ENCODE measurements around the gene EBF3.

Gene EBF3

GRCh38 chr10:129963641-129964501, at the start of gene EBF3:
Gene EBF3 (minus strand): TSS chr10:129964274. CDS start chr10:129963768, 506 bp downstream.
- TF ChIP-seq JUND (IDR thresholded peaks at IDR 0.05; ENCODE audit: low read depth), result no peak
- in situ Hi-C loops (cut with HindIII; ENCODE audit: low pct_unique_long_range_greater_than_20kb, low sequenced_read_pairs), result no loop called here
- DNase-seq (ENCODE audit: low read depth in 1 of 2, low spot score in 1 of 2), result peak; percentile 40 to 78

- DNase-seq (ENCODE audit: low read depth in 1 of 2, low spot score in 1 of 2), result no peak
- no peak for TF ChIP-seq JUND (IDR thresholded peaks at IDR 0.05; ENCODE audit: low read depth)
- in situ Hi-C loops (cut with HindIII; ENCODE audit: low pct_unique_long_range_greater_than_20kb, low sequenced_read_pairs), result no loop called here
These were observed 49.5 kb upstream of the EBF3 start for GRCh38 chr10:130013335-130014262.

- in situ Hi-C loops (cut with HindIII; ENCODE audit: low pct_unique_long_range_greater_than_20kb, low sequenced_read_pairs), result no loop called here
- DNase-seq (ENCODE audit: low read depth in 1 of 2, low spot score in 1 of 2), result no peak
- TF ChIP-seq JUND (IDR thresholded peaks at IDR 0.05; ENCODE audit: low read depth), result no peak
These were observed 48.1 kb upstream of the EBF3 start for GRCh38 chr10:130012129-130012528.

- no peak for DNase-seq (ENCODE audit: low read depth in 1 of 2, low spot score in 1 of 2)
- in situ Hi-C loops (cut with HindIII; ENCODE audit: low pct_unique_long_range_greater_than_20kb, low sequenced_read_pairs), result no loop called here
- no peak for TF ChIP-seq JUND (IDR thresholded peaks at IDR 0.05; ENCODE audit: low read depth)
These were observed 46.6 kb upstream of the EBF3 start for GRCh38 chr10:130010653-130011052.

GRCh38 chr10:130009228-130009627, 45.2 kb upstream of the EBF3 start:
- in situ Hi-C loops (cut with HindIII; ENCODE audit: low pct_unique_long_range_greater_than_20kb, low sequenced_read_pairs), result no loop called here
- DNase-seq (ENCODE audit: low read depth in 1 of 2, low spot score in 1 of 2), result no peak
- no peak for TF ChIP-seq JUND (IDR thresholded peaks at IDR 0.05; ENCODE audit: low read depth)

- no peak for TF ChIP-seq JUND (IDR thresholded peaks at IDR 0.05; ENCODE audit: low read depth)
- in situ Hi-C loops (cut with HindIII; ENCODE audit: low pct_unique_long_range_greater_than_20kb, low sequenced_read_pairs), result no loop called here
- no peak for DNase-seq (ENCODE audit: low read depth in 1 of 2, low spot score in 1 of 2)
These were observed 39.9 kb upstream of the EBF3 start for GRCh38 chr10:130003787-130004613.

- TF ChIP-seq JUND (IDR thresholded peaks at IDR 0.05; ENCODE audit: low read depth), result no peak
- no peak for DNase-seq (ENCODE audit: low read depth in 1 of 2, low spot score in 1 of 2)
- in situ Hi-C loops (cut with HindIII; ENCODE audit: low pct_unique_long_range_greater_than_20kb, low sequenced_read_pairs), result no loop called here
These were observed 39.1 kb upstream of the EBF3 start for GRCh38 chr10:130003166-130003565.

GRCh38 chr10:130002606-130003005, 38.5 kb upstream of the EBF3 start:
- no peak for DNase-seq (ENCODE audit: low read depth in 1 of 2, low spot score in 1 of 2)
- no peak for TF ChIP-seq JUND (IDR thresholded peaks at IDR 0.05; ENCODE audit: low read depth)
- in situ Hi-C loops (cut with HindIII; ENCODE audit: low pct_unique_long_range_greater_than_20kb, low sequenced_read_pairs), result no loop called here

- no peak for DNase-seq (ENCODE audit: low read depth in 1 of 2, low spot score in 1 of 2)
- in situ Hi-C loops (cut with HindIII; ENCODE audit: low pct_unique_long_range_greater_than_20kb, low sequenced_read_pairs), result no loop called here
- no peak for TF ChIP-seq JUND (IDR thresholded peaks at IDR 0.05; ENCODE audit: low read depth)
These were observed 36.8 kb upstream of the EBF3 start for GRCh38 chr10:130000918-130001317.

- no peak for TF ChIP-seq JUND (IDR thresholded peaks at IDR 0.05; ENCODE audit: low read depth)
- no peak for DNase-seq (ENCODE audit: low read depth in 1 of 2, low spot score in 1 of 2)
- in situ Hi-C loops (cut with HindIII; ENCODE audit: low pct_unique_long_range_greater_than_20kb, low sequenced_read_pairs), result no loop called here
These were observed 35.1 kb upstream of the EBF3 start for GRCh38 chr10:129999140-129999539.

GRCh38 chr10:129993621-129994020, 29.5 kb upstream of the EBF3 start:
- no peak for DNase-seq (ENCODE audit: low read depth in 1 of 2, low spot score in 1 of 2)
- TF ChIP-seq JUND (IDR thresholded peaks at IDR 0.05; ENCODE audit: low read depth), result no peak
- in situ Hi-C loops (cut with HindIII; ENCODE audit: low pct_unique_long_range_greater_than_20kb, low sequenced_read_pairs), result no loop called here

- in situ Hi-C loops (cut with HindIII; ENCODE audit: low pct_unique_long_range_greater_than_20kb, low sequenced_read_pairs), result no loop called here
- no peak for TF ChIP-seq JUND (IDR thresholded peaks at IDR 0.05; ENCODE audit: low read depth)
- DNase-seq (ENCODE audit: low read depth in 1 of 2, low spot score in 1 of 2), result no peak
These were observed 28.3 kb upstream of the EBF3 start for GRCh38 chr10:129992356-129992755.
